Esophagus muscularis mucosa (tissue), 4 donors: Measurements from ENCODE around the gene IRF8. TPM values are rescaled to one million over a fixed set of nuclear protein-coding genes. Genes with fewer than 3 reads are reported as not detected.

Experiments
- DNase-seq: peaks from one replicate; pipeline ENCODE4 v3.0.0-alpha.2; 2017; ENCODE audit errors: extremely low spot score
- H3K27ac ChIP-seq, 4 donors: fragments of 200-600 bp; sonication (generic); replicated peaks in 1 of 4; 1 replicate in 3 of 4; 2 replicates in 1 of 4; pipeline ENCODE4 v1.5.1; 2016 to 2019; ENCODE audit warnings: mild to moderate bottlenecking in 1 of 4
- H3K27me3 ChIP-seq, 4 donors: fragments of 200-600 bp; sonication (generic); one replicate each; pipeline versions ENCODE4 v1.5.1 to v1.6.0; 2016 to 2019
- H3K36me3 ChIP-seq, 4 donors: fragments of 200-600 bp; sonication (generic); one replicate each; pipeline ENCODE4 v1.5.1; 2016 to 2019
- H3K4me1 ChIP-seq, 4 donors: fragments of 200-600 bp; sonication (generic); one replicate each; pipeline ENCODE4 v1.5.1; 2016 to 2019
- H3K4me3 ChIP-seq, 4 donors: fragments of 200-600 bp; sonication (generic); 1 replicate in 2 of 4; 2 replicates in 2 of 4; pipeline ENCODE4 v1.5.1; 2016 to 2019; ENCODE audit warnings: mild to moderate bottlenecking in 4 of 4, moderate library complexity in 1 of 4
- H3K9me3 ChIP-seq, 4 donors: fragments of 200-600 bp; sonication (generic); 1 replicate in 3 of 4; 2 replicates in 1 of 4; pipeline ENCODE4 v1.5.1; 2016 to 2019
- CTCF ChIP-seq, 3 experiments: fragments of 200-600 bp in 2 of 3; fragments of 450-650 bp in 1 of 3; sonication (generic) in 2 of 3; IDR thresholded peaks; one replicate each; pipeline ENCODE4 v1.5.1; 2017 to 2019; ENCODE audit warnings: antibody characterized with exemption in 3 of 3, mild to moderate bottlenecking in 2 of 3, moderate library complexity in 1 of 3
- EP300 ChIP-seq: sonication (generic); formaldehyde crosslinking; IDR thresholded peaks from one replicate; pipeline ENCODE4 v1.6.1; 2017; ENCODE audit warnings: antibody characterized with exemption
- POLR2A ChIP-seq: fragments of 450-650 bp; IDR thresholded peaks from one replicate; pipeline ENCODE4 v1.6.1; 2017; ENCODE audit warnings: antibody characterized with exemption, moderate library complexity, mild to moderate bottlenecking, low read depth
- POLR2AphosphoS5 ChIP-seq, 2 donors: sonication (generic); formaldehyde crosslinking; IDR thresholded peaks; one replicate each; pipeline ENCODE4 v1.6.1; 2017; ENCODE audit warnings: antibody characterized with exemption in 2 of 2
- WGBS: methylation state at CpG from one replicate; pipeline ENCODE4 v1.1.5; 2018; 5-methylcytosine and 5-hydroxymethylcytosine counted together
- intact Hi-C: fragments of 100-400 bp; cut with DNase I; formaldehyde crosslinking; loops from one replicate; pipeline ENCODE4 v1.15.1; 2023
- total RNA-seq, 4 donors: library from RNA; depleted of rRNA; stranded (reverse); fragments of >200 nt; gene quantifications; one replicate each; pipeline versions ENCODE4 v1.1.0 to v1.2.1, GENCODE V29; 2016

The IRF8 gene
- total RNA-seq, 4 donors from 2014 or later, result 5.1 to 12.9 (median 10.4) TPM

GRCh38 chr16:85861095-85861825, 37.7 kb upstream of the IRF8 start:
- TF ChIP-seq EP300 (no peak), POLR2A (no peak), CTCF (IDR thresholded peaks at IDR 0.05) (no peak), POLR2AphosphoS5 (IDR thresholded peaks at IDR 0.05) (no peak)
- WGBS, result 90% methylated on average over 12 of the region's 16 CpGs
- H3K9me3 ChIP-seq, result no peaks in the 10 kb centered on the region
- H3K4me3 ChIP-seq, result no peak overlapping the region
- DNase-seq, result no peak
- no peaks in the 10 kb centered on the region for H3K36me3 ChIP-seq
- no peak overlapping the region for H3K27ac ChIP-seq
- intact Hi-C loops, result no loop called here
- no peaks in the 10 kb centered on the region for H3K4me1 ChIP-seq
- H3K27me3 ChIP-seq, result no peaks in the 10 kb centered on the region

DNA sequence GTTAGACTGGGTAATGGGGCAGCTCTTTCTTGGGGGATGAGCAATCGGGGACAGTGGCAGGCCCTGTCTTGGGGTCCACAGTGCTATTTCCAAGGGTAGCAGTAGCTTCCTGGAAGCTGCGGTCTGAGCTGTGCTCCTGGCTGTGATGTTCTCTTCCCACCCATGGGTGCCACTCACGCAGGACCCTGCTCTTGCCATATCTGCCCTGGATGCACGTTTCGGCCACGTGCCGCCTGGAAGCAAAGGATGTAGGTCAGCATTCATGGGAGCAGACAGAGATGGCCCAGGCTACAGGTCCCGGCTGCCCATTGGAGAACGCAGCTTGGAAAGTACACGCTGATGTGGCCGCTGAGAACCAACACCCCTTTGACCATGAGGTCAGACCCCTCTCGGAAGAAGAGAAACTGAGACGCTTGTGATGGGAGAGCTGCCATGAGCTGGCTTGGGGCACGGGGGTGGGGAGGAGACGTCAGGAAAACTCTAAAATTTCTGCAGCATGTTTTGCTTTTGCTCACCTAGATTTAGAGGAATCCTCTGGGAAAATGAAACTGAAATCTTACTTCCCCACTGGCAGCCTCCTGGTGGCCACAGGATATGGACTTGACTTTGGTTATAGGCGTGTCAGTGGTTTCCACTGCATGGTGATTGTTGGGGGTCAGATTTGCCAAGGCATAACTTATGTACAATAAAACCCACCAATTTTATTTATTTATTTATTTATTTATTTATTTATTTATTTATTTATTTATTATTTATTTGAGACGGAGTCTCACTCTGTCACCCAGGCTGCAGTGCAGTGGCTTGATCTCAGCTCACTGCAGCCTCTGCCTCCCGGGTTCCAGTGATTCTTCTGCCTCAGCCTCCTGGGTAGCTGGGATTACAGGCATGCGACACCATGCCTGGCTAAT, 36.2 kb upstream of the IRF8 start:
- no peak for DNase-seq
- Histone ChIP-seq H3K4me3 (no peak overlapping the region), H3K36me3 (no peaks in the 10 kb centered on the region), H3K9me3 (no peaks in the 10 kb centered on the region), H3K27me3 (no peaks in the 10 kb centered on the region), H3K4me1 (no peaks in the 10 kb centered on the region), H3K27ac (no peak overlapping the region)
- TF ChIP-seq POLR2AphosphoS5 (IDR thresholded peaks at IDR 0.05) (no peak), EP300 (no peak), CTCF (IDR thresholded peaks at IDR 0.05) (no peak), POLR2A (no peak)
- WGBS, result 99% methylated on average over 10 of the region's 19 CpGs
- intact Hi-C loops, result no loop called here

- 92% methylated on average over 5 of the region's 5 CpGs for WGBS
- no peaks in the 10 kb centered on the region for H3K4me1 ChIP-seq
- H3K9me3 ChIP-seq, result no peaks in the 10 kb centered on the region
- no peaks in the 10 kb centered on the region for H3K27me3 ChIP-seq
- no peak for DNase-seq
- H3K27ac ChIP-seq, result no peak overlapping the region
- H3K4me3 ChIP-seq, result no peak overlapping the region
- intact Hi-C loops, result no loop called here
- TF ChIP-seq CTCF (IDR thresholded peaks at IDR 0.05) (no peak), POLR2AphosphoS5 (IDR thresholded peaks at IDR 0.05) (no peak), EP300 (no peak), POLR2A (no peak)
- no peaks in the 10 kb centered on the region for H3K36me3 ChIP-seq
These were observed 35.6 kb upstream of the IRF8 start for GRCh38 chr16:85863384-85863774.

DNA sequence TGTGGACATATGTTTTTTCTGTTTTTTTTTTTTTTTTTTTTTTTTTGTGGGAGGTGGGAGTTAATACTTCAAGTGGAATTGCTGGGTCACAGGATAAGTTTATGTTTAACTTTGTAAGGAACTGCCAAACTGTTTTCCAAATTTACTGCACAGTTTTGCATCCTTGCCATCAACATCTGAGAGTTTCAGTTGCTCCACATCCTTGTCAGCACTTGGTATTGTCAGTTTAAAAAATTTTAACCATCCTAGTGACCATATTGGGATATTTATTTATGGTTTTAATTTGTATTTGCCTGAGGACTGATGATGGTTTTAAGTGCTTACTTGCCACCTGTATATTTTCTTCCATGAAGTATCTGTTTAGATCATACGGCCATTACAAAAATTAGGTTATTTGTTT, 34.0 kb upstream of the IRF8 start:
- Histone ChIP-seq H3K4me1 (peaks cover 0 to 2% (median 0%) of the 10 kb centered on the region in 4 donors), H3K36me3 (no peaks in the 10 kb centered on the region), H3K4me3 (no peak overlapping the region), H3K9me3 (peaks cover 0 to 4% (median 0%) of the 10 kb centered on the region in 4 donors), H3K27me3 (no peaks in the 10 kb centered on the region), H3K27ac (no peak overlapping the region)
- intact Hi-C loops, result no loop called here
- TF ChIP-seq POLR2AphosphoS5 (IDR thresholded peaks at IDR 0.05) (no peak), EP300 (no peak), POLR2A (no peak), CTCF (IDR thresholded peaks at IDR 0.05) (no peak)
- no peak for DNase-seq
- WGBS, result 94% methylated on average over 1 of the region's 1 CpG
